ENCODE data around the gene CRISPLD2. TPM values are rescaled to one million over a fixed set of nuclear protein-coding genes. Genes with fewer than 3 reads are reported as not detected.

Gene CRISPLD2
- total RNA-seq, 3 donors from 2014 or later (not counting 1 experiment from before 2014, with no cell fraction given): 0.86 to 6.3 TPM; not detected in 1

DNA sequence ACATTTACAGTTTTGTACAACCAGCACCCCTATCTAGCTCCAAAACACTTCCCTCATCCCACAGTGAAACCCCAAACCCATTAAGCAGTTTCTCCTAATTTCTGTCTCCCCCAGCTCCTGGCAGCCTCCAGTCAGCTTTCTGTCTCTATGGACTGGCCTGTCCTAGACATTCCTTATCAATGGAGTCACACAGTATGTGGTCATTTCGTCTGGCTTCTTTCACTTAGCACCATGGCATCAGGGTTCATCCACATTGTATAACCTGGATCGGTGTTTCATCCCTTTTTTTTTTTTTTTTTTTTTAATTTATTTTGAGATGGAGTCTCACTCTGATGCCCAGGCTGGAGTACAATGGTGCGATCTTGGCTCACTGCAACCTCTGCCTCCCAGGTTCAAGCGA is 123.0 kb downstream of the CRISPLD2 start:
- no peaks in the 10 kb centered on the region for H3K36me3 Mint-ChIP-seq
- intact Hi-C loops (cut with micrococcal nuclease): no loop called here
- ATAC-seq: no peak

DNA sequence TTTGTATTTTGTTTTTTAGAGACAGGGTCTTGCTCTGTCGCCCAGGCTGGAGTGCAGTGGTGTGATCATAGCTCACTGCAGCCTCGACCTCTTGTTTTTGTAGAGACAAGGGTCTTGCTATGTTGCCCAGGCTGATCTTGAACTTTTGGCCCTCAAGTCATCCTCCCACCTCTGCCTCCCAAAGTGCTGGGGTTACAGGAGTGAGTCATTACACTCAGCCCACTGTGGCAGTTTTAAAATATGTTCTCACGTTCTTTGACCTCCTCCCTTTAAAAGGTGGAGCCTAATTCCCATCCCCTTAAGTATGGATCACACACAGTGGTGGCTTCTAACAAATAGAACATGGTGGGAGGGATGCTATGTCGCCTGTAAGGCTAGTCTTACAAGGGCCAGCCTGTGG is 123.8 kb downstream of the CRISPLD2 start:
- Histone ChIP-seq H3K27me3 (ENCODE audit: control insufficient read depth, insufficient read depth, low read length) (no peaks in the 10 kb centered on the region), H3K36me3 (ENCODE audit: control insufficient read depth, insufficient read depth, low read length) (no peaks in the 10 kb centered on the region), H3K9me3 (ENCODE audit: control insufficient read depth, insufficient read depth, low read length) (no peaks in the 10 kb centered on the region), H3K27ac (ENCODE audit: low read length) (no peak overlapping the region), H3K4me1 (ENCODE audit: control insufficient read depth, insufficient read depth, low read length) (peaks cover 3% of the 10 kb centered on the region), H3K4me3 (ENCODE audit: low read length) (no peak overlapping the region)
- no peak for ATAC-seq
- Mint-ChIP-seq H3K9me3 (no peaks in the 10 kb centered on the region), H3K36me3 (no peaks in the 10 kb centered on the region), H3K27ac (no peak overlapping the region), H3K4me3 (no peak overlapping the region), H3K4me1 (no peaks in the 10 kb centered on the region), H3K27me3 (ENCODE audit: low read depth in 2 of 2) (peaks cover 12 to 14% of the 10 kb centered on the region in 2 donors)
- no peak for DNase-seq
- TF ChIP-seq CTCF (IDR thresholded peaks at IDR 0.05): no peak
- intact Hi-C loops (cut with micrococcal nuclease): no loop called here
- 77% methylated on average over 4 of the region's 4 CpGs for WGBS (ENCODE audit: insufficient coverage)

More for the DNA sequence above, 123.0 kb downstream of the CRISPLD2 start:
- no peaks in the 10 kb centered on the region for H3K9me3 Mint-ChIP-seq
- no peak for TF ChIP-seq CTCF (IDR thresholded peaks at IDR 0.05)
- no peak overlapping the region for H3K4me3 ChIP-seq (ENCODE audit: low read length)
- H3K36me3 ChIP-seq (ENCODE audit: control insufficient read depth, insufficient read depth, low read length): no peaks in the 10 kb centered on the region
- H3K4me3 Mint-ChIP-seq: no peak overlapping the region
- no peak overlapping the region for H3K27ac ChIP-seq (ENCODE audit: low read length)
- no peaks in the 10 kb centered on the region for H3K4me1 ChIP-seq (ENCODE audit: control insufficient read depth, insufficient read depth, low read length)
- WGBS (ENCODE audit: insufficient coverage): 92% methylated on average over 3 of the region's 4 CpGs
- no peaks in the 10 kb centered on the region for H3K4me1 Mint-ChIP-seq
- H3K27ac Mint-ChIP-seq: no peak overlapping the region
- DNase-seq: no peak
- H3K9me3 ChIP-seq (ENCODE audit: control insufficient read depth, insufficient read depth, low read length): no peaks in the 10 kb centered on the region
- H3K27me3 ChIP-seq (ENCODE audit: control insufficient read depth, insufficient read depth, low read length): no peaks in the 10 kb centered on the region
- peaks cover 12 to 14% of the 10 kb centered on the region in 2 donors for H3K27me3 Mint-ChIP-seq (ENCODE audit: low read depth in 2 of 2)

DNA sequence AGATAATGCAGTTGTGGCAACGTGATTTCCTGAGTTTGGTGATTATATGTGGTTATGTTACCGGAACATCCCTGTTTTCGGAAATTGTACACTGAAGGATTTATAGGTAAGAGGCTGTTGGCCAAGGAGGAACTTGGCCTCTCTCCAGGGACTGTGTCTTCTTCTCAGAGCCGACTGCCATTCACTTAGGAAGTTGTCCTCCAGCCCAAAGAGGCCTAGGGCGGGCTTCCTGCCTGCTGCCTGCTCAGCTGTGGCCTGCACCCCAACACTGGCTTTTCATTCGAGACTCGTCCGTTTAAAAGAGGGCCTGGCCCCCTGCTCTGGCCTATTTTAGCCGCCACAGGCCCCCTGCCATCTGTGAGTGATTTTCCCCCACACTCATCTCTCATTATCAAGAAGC is 127.2 kb downstream of the CRISPLD2 start:
- Histone ChIP-seq H3K27me3 (ENCODE audit: control insufficient read depth, insufficient read depth, low read length) (no peaks in the 10 kb centered on the region), H3K4me1 (ENCODE audit: control insufficient read depth, insufficient read depth, low read length) (peaks cover 5% of the 10 kb centered on the region), H3K4me3 (ENCODE audit: low read length) (no peak overlapping the region), H3K9me3 (ENCODE audit: control insufficient read depth, insufficient read depth, low read length) (no peaks in the 10 kb centered on the region), H3K27ac (ENCODE audit: low read length) (no peak overlapping the region), H3K36me3 (ENCODE audit: control insufficient read depth, insufficient read depth, low read length) (no peaks in the 10 kb centered on the region)
- Mint-ChIP-seq H3K27ac (no peak overlapping the region), H3K4me3 (no peak overlapping the region), H3K27me3 (ENCODE audit: low read depth in 2 of 2) (peaks cover 14 to 15% of the 10 kb centered on the region in 2 donors), H3K9me3 (no peaks in the 10 kb centered on the region), H3K4me1 (peaks cover 0 to 3% of the 10 kb centered on the region in 2 donors), H3K36me3 (no peaks in the 10 kb centered on the region)
- intact Hi-C loops (cut with micrococcal nuclease): no loop called here
- ATAC-seq (no peak), DNase-seq (no peak)
- no peak for TF ChIP-seq CTCF (IDR thresholded peaks at IDR 0.05)
- WGBS (ENCODE audit: insufficient coverage): 28% methylated on average over 9 of the region's 9 CpGs

Data from natural killer cell (primary cell).